ENCODE data around the gene PSMA7. TPM values are rescaled to one million over a fixed set of nuclear protein-coding genes. Genes with fewer than 3 reads are reported as not detected.

PSMA7 gene
- total RNA-seq, 4 donors from 2014 or later = 154 to 241 (median 234) TPM

DNA sequence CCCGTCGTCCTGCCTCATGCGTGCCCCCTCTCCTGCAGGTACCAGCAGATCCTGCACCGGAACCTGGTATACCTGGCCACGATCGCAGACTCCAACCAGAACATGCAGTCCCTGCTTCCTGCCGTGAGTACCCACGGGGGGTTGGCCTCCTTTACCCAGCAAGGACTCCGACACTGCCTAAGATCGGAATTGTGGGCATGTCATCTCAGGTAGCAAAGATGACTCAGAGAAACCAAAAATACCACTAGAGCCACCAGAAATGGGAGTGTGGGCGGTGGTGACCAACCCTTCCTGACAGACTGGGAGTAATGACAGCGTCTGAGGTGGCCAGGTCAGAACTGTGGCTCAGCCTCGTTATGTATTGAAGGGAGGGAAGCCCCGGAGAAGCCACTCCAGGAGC lies 16.6 kb upstream of the PSMA7 start:
- intact Hi-C loops (cut with DNase I; ENCODE audit: low total_unique reads) (no loop called here), in situ Hi-C loops (cut with MboI; ENCODE audit: low pct_ligation_motif_present in 1 of 4, low pct_unique_long_range_greater_than_20kb in 1 of 4, low sequenced_read_pairs in 3 of 4) (no loop called here)
- Histone ChIP-seq H3K9me3 (no peaks in the 10 kb centered on the region), H3K27me3 (no peaks in the 10 kb centered on the region), H3K4me3 (no peak overlapping the region), H3K4me1 (peaks cover 0 to 7% (median 1%) of the 10 kb centered on the region in 4 donors), H3K27ac (no peak overlapping the region), H3K36me3 (peaks cover 0 to 8% (median 0%) of the 10 kb centered on the region in 4 donors)
- no peak for DNase-seq
- TF ChIP-seq, protein P1, sequence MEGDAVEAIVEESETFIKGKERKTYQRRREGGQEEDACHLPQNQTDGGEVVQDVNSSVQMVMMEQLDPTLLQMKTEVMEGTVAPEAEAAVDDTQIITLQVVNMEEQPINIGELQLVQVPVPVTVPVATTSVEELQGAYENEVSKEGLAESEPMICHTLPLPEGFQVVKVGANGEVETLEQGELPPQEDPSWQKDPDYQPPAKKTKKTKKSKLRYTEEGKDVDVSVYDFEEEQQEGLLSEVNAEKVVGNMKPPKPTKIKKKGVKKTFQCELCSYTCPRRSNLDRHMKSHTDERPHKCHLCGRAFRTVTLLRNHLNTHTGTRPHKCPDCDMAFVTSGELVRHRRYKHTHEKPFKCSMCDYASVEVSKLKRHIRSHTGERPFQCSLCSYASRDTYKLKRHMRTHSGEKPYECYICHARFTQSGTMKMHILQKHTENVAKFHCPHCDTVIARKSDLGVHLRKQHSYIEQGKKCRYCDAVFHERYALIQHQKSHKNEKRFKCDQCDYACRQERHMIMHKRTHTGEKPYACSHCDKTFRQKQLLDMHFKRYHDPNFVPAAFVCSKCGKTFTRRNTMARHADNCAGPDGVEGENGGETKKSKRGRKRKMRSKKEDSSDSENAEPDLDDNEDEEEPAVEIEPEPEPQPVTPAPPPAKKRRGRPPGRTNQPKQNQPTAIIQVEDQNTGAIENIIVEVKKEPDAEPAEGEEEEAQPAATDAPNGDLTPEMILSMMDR (IDR thresholded peaks at IDR 0.05) = no peak
- TF ChIP-seq EP300 (IDR thresholded peaks at IDR 0.05; ENCODE audit: low read depth) = no peak
- TF ChIP-seq POLR2A (IDR thresholded peaks at IDR 0.05) = no peak
- TF ChIP-seq POLR2AphosphoS5 (IDR thresholded peaks at IDR 0.05) = no peak
- whole genome bisulfite sequencing, 2 donors (ENCODE audit: low coverage in 1 of 2) = 75% methylated on average over 14 of the region's 14 CpGs; no CpG with 5 or more reads in 1 of the 2 donors

DNA sequence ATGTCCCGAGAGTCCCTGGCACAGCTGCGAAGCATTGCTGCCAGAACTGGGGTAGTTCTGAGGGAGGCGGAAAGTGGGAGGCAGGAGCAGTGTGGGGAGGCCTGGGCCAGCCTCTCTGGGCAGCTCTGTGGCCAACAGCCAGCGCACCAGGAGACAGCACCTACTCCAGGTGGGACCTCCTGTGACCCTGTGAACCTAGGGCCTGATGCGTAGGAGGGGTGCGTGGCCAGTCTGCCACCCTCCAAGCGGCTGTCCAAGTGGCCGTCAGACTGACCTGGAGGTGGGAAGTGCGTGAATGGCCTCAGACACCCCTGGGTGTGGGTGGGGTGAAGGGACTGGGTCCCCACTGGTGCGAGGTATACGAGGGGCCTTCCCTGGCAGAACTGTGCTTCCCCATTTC lies 15.9 kb upstream of the PSMA7 start:
- no peaks in the 10 kb centered on the region for H3K9me3 ChIP-seq
- DNase-seq = no peak
- TF ChIP-seq POLR2A (IDR thresholded peaks at IDR 0.05) = no peak
- no peak for TF ChIP-seq POLR2AphosphoS5 (IDR thresholded peaks at IDR 0.05)
- TF ChIP-seq, protein P1 (IDR thresholded peaks at IDR 0.05) = no peak
- no peak for TF ChIP-seq EP300 (IDR thresholded peaks at IDR 0.05; ENCODE audit: low read depth)
- 94 to 100% methylated on average over 6 to 11 of the region's 11 CpGs for WGBS, 2 donors (ENCODE audit: low coverage in 1 of 2)
- H3K27ac ChIP-seq = no peak overlapping the region
- H3K4me3 ChIP-seq = no peak overlapping the region
- intact Hi-C loops (cut with DNase I; ENCODE audit: low total_unique reads) = no loop called here
- H3K36me3 ChIP-seq = peaks cover 0 to 8% (median 0%) of the 10 kb centered on the region in 4 donors
- no peaks in the 10 kb centered on the region for H3K27me3 ChIP-seq
- H3K4me1 ChIP-seq = peaks cover 0 to 7% (median 1%) of the 10 kb centered on the region in 4 donors
- in situ Hi-C loops (cut with MboI; ENCODE audit: low pct_ligation_motif_present in 1 of 4, low pct_unique_long_range_greater_than_20kb in 1 of 4, low sequenced_read_pairs in 3 of 4) = no loop called here

DNA sequence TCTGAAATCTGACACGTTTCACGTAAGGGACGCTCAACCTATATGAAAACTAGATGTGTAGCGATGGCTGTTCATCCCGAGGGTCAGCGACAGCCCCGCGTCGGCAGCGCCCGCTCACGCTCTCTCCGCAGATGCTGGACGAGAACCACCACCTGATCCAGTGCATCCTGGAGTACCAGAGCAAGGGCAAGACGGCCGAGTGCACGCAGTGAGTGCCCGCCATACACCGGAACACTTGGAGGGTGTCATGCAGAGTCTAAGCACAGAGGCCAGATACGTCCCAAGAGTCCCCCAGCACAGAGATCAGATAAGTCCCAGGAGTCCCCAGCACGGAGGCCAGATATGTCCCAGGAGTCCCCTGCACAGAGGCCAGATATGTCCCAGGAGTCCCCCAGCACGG lies 15.3 kb upstream of the PSMA7 start:
- no peak for DNase-seq
- no peak overlapping the region for H3K27ac ChIP-seq
- H3K27me3 ChIP-seq = no peaks in the 10 kb centered on the region
- WGBS, 2 donors (ENCODE audit: low coverage in 1 of 2) = 93% methylated on average over 22 of the region's 22 CpGs; no CpG with 5 or more reads in 1 of the 2 donors
- TF ChIP-seq POLR2A (IDR thresholded peaks at IDR 0.05) (no peak), POLR2AphosphoS5 (IDR thresholded peaks at IDR 0.05) (no peak), EP300 (IDR thresholded peaks at IDR 0.05; ENCODE audit: low read depth) (no peak)
- TF ChIP-seq, protein P1 (IDR thresholded peaks at IDR 0.05) = no peak
- peaks cover 0 to 7% (median 1%) of the 10 kb centered on the region in 4 donors for H3K4me1 ChIP-seq
- peaks cover 0 to 8% (median 0%) of the 10 kb centered on the region in 4 donors for H3K36me3 ChIP-seq
- intact Hi-C loops (cut with DNase I; ENCODE audit: low total_unique reads) = no loop called here
- in situ Hi-C loops (cut with MboI; ENCODE audit: low pct_ligation_motif_present in 1 of 4, low pct_unique_long_range_greater_than_20kb in 1 of 4, low sequenced_read_pairs in 3 of 4) = no loop called here
- H3K9me3 ChIP-seq = no peaks in the 10 kb centered on the region
- no peak overlapping the region for H3K4me3 ChIP-seq

- no peak for DNase-seq
- no peak for TF ChIP-seq POLR2A (IDR thresholded peaks at IDR 0.05)
- TF ChIP-seq EP300 (IDR thresholded peaks at IDR 0.05; ENCODE audit: low read depth) = no peak
- no peak for TF ChIP-seq POLR2AphosphoS5 (IDR thresholded peaks at IDR 0.05)
- TF ChIP-seq, protein P1 (IDR thresholded peaks at IDR 0.05) = no peak
- Histone ChIP-seq H3K27ac (no peak overlapping the region), H3K4me3 (no peak overlapping the region), H3K9me3 (no peaks in the 10 kb centered on the region), H3K36me3 (peaks cover 0 to 6% (median 0%) of the 10 kb centered on the region in 4 donors), H3K4me1 (peaks cover 0 to 7% (median 1%) of the 10 kb centered on the region in 4 donors), H3K27me3 (no peaks in the 10 kb centered on the region)
- in situ Hi-C loops (cut with MboI; ENCODE audit: low pct_ligation_motif_present in 1 of 4, low pct_unique_long_range_greater_than_20kb in 1 of 4, low sequenced_read_pairs in 3 of 4) (no loop called here), intact Hi-C loops (cut with DNase I; ENCODE audit: low total_unique reads) (no loop called here)
- WGBS, 2 donors (ENCODE audit: low coverage in 1 of 2) = 97% methylated on average over 10 of the region's 12 CpGs; no CpG with 5 or more reads in 1 of the 2 donors
Measured at GRCh38 chr20:62158088-62158400, 14.8 kb upstream of the PSMA7 start.

Data from transverse colon (tissue), 4 donors.